GM23248 (cell line): ENCODE results near the gene NCOA1. TPM values are rescaled to one million over a fixed set of nuclear protein-coding genes. Genes with fewer than 3 reads are reported as not detected.

Experiments used
- DNase-seq: peaks from one replicate; pipeline ENCODE4 v3.0.0-alpha.2; 2015
- H2AFZ ChIP-seq: fragments of 200-600 bp; sonication (generic); 2 replicates; pipeline ENCODE4 v1.6.1; 2016; ENCODE audit warnings: antibody characterized with exemption
- H3F3A ChIP-seq: fragments of 200-600 bp; sonication (generic); 2 replicates; pipeline ENCODE4 v1.6.1; 2016; ENCODE audit warnings: mild to moderate bottlenecking, antibody characterized with exemption, mixed run types; ENCODE audit not compliant: insufficient read depth
- H3K27ac ChIP-seq: fragments of 200-600 bp; sonication (generic); 2 replicates; pipeline ENCODE4 v1.5.1; 2016; ENCODE audit warnings: mild to moderate bottlenecking
- H3K27me3 ChIP-seq: fragments of 200-600 bp; sonication (generic); replicated peaks from 2 replicates; pipeline ENCODE4 v1.6.1; 2016; ENCODE audit warnings: mild to moderate bottlenecking; ENCODE audit not compliant: insufficient read depth
- H3K36me3 ChIP-seq: fragments of 200-600 bp; sonication (generic); 2 replicates; pipeline ENCODE4 v1.6.1; 2016; ENCODE audit warnings: low read depth, mild to moderate bottlenecking
- H3K4me1 ChIP-seq: fragments of 200-600 bp; sonication (generic); 2 replicates; pipeline ENCODE4 v1.6.1; 2016; ENCODE audit warnings: mild to moderate bottlenecking; ENCODE audit not compliant: insufficient read depth
- H3K4me2 ChIP-seq: fragments of 200-600 bp; sonication (generic); one replicate; pipeline ENCODE4 v1.6.1; 2016; ENCODE audit warnings: mild to moderate bottlenecking; ENCODE audit not compliant: unreplicated experiment
- H3K4me3 ChIP-seq: fragments of 200-600 bp; sonication (generic); 2 replicates; pipeline ENCODE4 v1.5.1; 2016; ENCODE audit warnings: mild to moderate bottlenecking
- H3K79me2 ChIP-seq: fragments of 200-600 bp; sonication (generic); 2 replicates; pipeline ENCODE4 v1.6.1; 2016; ENCODE audit warnings: mild to moderate bottlenecking; ENCODE audit not compliant: insufficient read depth
- H3K9ac ChIP-seq: fragments of 200-600 bp; sonication (generic); 2 replicates; pipeline ENCODE4 v1.6.1; 2016; ENCODE audit warnings: mild to moderate bottlenecking
- H3K9me2 ChIP-seq: fragments of 200-600 bp; sonication (generic); 2 replicates; pipeline ENCODE4 v1.6.1; 2016; ENCODE audit warnings: mixed run types, mild to moderate bottlenecking, moderate library complexity; ENCODE audit not compliant: insufficient read depth
- H3K9me3 ChIP-seq: fragments of 200-600 bp; sonication (generic); one replicate; pipeline ENCODE4 v1.6.1; 2017; ENCODE audit warnings: low read depth
- H4K20me1 ChIP-seq: fragments of 200-600 bp; sonication (generic); 2 replicates; pipeline ENCODE4 v1.6.0; 2016; ENCODE audit not compliant: insufficient read depth
- EZH2 ChIP-seq: fragments of 200-600 bp; sonication (generic); IDR thresholded peaks from 2 replicates; pipeline ENCODE4 v1.6.1; 2018; ENCODE audit warnings: antibody characterized with exemption, mild to moderate bottlenecking; ENCODE audit not compliant: insufficient read depth, poor library complexity, severe bottlenecking
- EZH2phosphoT487 ChIP-seq: fragments of 200-600 bp; sonication (generic); IDR thresholded peaks from 2 replicates; pipeline ENCODE4 v1.6.1; 2018; ENCODE audit warnings: antibody characterized with exemption, moderate library complexity, mild to moderate bottlenecking, low read depth; ENCODE audit not compliant: insufficient read depth
- WGBS, 2 experiments: methylation state at CpG; one replicate each; pipeline ENCODE4 v1.1.6; 2015 to 2017; ENCODE audit warnings: low lambda C conversion rate in 2 of 2, low coverage in 1 of 2; ENCODE audit errors: missing lambda C conversion rate in 2 of 2; 5-methylcytosine and 5-hydroxymethylcytosine counted together
- in situ Hi-C: fragments of 300-500 bp; cut with MboI; formaldehyde crosslinking; loops from 2 replicates; pipeline ENCODE4 v1.15.0; 2020
- polyA plus RNA-seq: library from polyadenylated mRNA; unstranded; fragments of >200 nt; fragmentation: Nextera tagmentation; extraction: Ambion mirVana; gene quantifications from 2 replicates; pipeline ENCODE4 v1.2.1, GENCODE V29; 2016
- total RNA-seq: library from RNA; depleted of rRNA; stranded (reverse); fragments of >200 nt; shearing (Covaris generic); gene quantifications from 2 replicates; pipeline ENCODE4 v1.2.3, GENCODE V29; 2014

Gene NCOA1
- total and polyA plus RNA-seq, 2 experiments from 2014 or later, result 2.6 to 8.0 TPM

GRCh38 chr2:24457696-24458386 lies 33.2 kb upstream of the NCOA1 start:
- H3K9ac ChIP-seq, result no peak overlapping the region
- no peak overlapping the region for H2AFZ ChIP-seq
- DNase-seq, result no peak
- no peaks in the 10 kb centered on the region for H3K9me2 ChIP-seq
- H3K27ac ChIP-seq, result no peak overlapping the region
- no peaks in the 10 kb centered on the region for H4K20me1 ChIP-seq
- H3K9me3 ChIP-seq, result no peaks in the 10 kb centered on the region
- no peak overlapping the region for H3K4me2 ChIP-seq
- in situ Hi-C loops, result no loop called here
- H3K4me1 ChIP-seq, result peaks cover 23% of the 10 kb centered on the region
- no peak overlapping the region for H3K4me3 ChIP-seq
- H3K79me2 ChIP-seq, result no peaks in the 10 kb centered on the region
- H3F3A ChIP-seq, result peaks cover 24% of the 10 kb centered on the region
- H3K36me3 ChIP-seq, result no peaks in the 10 kb centered on the region
- H3K27me3 ChIP-seq, result no peaks in the 10 kb centered on the region
- TF ChIP-seq EZH2phosphoT487 (no peak), EZH2 (no peak)
- WGBS, 2 experiments, result 81 to 87% methylated on average over 5 of the region's 5 CpGs

- WGBS, 2 experiments, result 94 to 96% methylated on average over 5 of the region's 5 CpGs
- no peak overlapping the region for H3K4me2 ChIP-seq
- H3K9ac ChIP-seq, result no peak overlapping the region
- H3K27me3 ChIP-seq, result no peaks in the 10 kb centered on the region
- in situ Hi-C loops, result no loop called here
- H3K9me3 ChIP-seq, result no peaks in the 10 kb centered on the region
- no peak overlapping the region for H2AFZ ChIP-seq
- TF ChIP-seq EZH2phosphoT487 (no peak), EZH2 (no peak)
- peaks cover 9% of the 10 kb centered on the region for H3F3A ChIP-seq
- no peak for DNase-seq
- H3K9me2 ChIP-seq, result no peaks in the 10 kb centered on the region
- no peak overlapping the region for H3K4me3 ChIP-seq
- peaks cover 9% of the 10 kb centered on the region; the same call in 1 of the 2 replicates for H3K4me1 ChIP-seq
- no peak overlapping the region for H3K27ac ChIP-seq
- no peaks in the 10 kb centered on the region for H4K20me1 ChIP-seq
- no peaks in the 10 kb centered on the region for H3K36me3 ChIP-seq
- no peaks in the 10 kb centered on the region for H3K79me2 ChIP-seq
Measured at GRCh38 chr2:24459224-24460161, 31.6 kb upstream of the NCOA1 start.

GRCh38 chr2:24461685-24462084 lies 29.4 kb upstream of the NCOA1 start:
- Histone ChIP-seq H3K9me2 (no peaks in the 10 kb centered on the region), H3K9me3 (no peaks in the 10 kb centered on the region), H3K9ac (no peak overlapping the region), H3K4me1 (peaks cover 3% of the 10 kb centered on the region; the same call in 1 of the 2 replicates), H3K27ac (no peak overlapping the region), H3K36me3 (no peaks in the 10 kb centered on the region), H3K27me3 (no peaks in the 10 kb centered on the region), H3K4me2 (no peak overlapping the region), H4K20me1 (no peaks in the 10 kb centered on the region), H3K4me3 (no peak overlapping the region), H2AFZ (no peak overlapping the region), H3F3A (no peaks in the 10 kb centered on the region), H3K79me2 (no peaks in the 10 kb centered on the region)
- WGBS, 2 experiments, result 80 to 81% methylated on average over 2 of the region's 2 CpGs
- TF ChIP-seq EZH2phosphoT487 (no peak), EZH2 (no peak)
- no peak for DNase-seq
- in situ Hi-C loops, result no loop called here

GRCh38 chr2:24463271-24463670 lies 27.8 kb upstream of the NCOA1 start:
- Histone ChIP-seq H3K4me2 (no peak overlapping the region), H3K36me3 (no peaks in the 10 kb centered on the region), H3K9ac (no peak overlapping the region), H3K4me1 (no peaks in the 10 kb centered on the region), H3K9me3 (no peaks in the 10 kb centered on the region), H3K79me2 (no peaks in the 10 kb centered on the region), H3F3A (no peaks in the 10 kb centered on the region), H3K4me3 (no peak overlapping the region), H3K27me3 (0 out of 2 replicates have a peak, but pooled peaks cover 5% of the 10 kb centered on the region), H3K27ac (no peak overlapping the region), H3K9me2 (no peaks in the 10 kb centered on the region), H4K20me1 (no peaks in the 10 kb centered on the region), H2AFZ (no peak overlapping the region)
- 72 to 73% methylated on average over 1 of the region's 1 CpG for WGBS, 2 experiments
- TF ChIP-seq EZH2phosphoT487 (no peak), EZH2 (no peak)
- in situ Hi-C loops, result no loop called here
- DNase-seq, result no peak
